HG02885 (cell line): ENCODE results near the gene STRN4.

Experiments
- ATAC-seq: cut with Tn5 transposase; IDR thresholded peaks from one replicate; pipeline ENCODE4 v1.9.1; 2021; ENCODE audit warnings: mild to moderate bottlenecking; ENCODE audit not compliant: unreplicated experiment, poor library complexity

Gene STRN4

GRCh38 chr19:46728208-46728607 is 18.0 kb downstream of the STRN4 start:
- no peak for ATAC-seq

- no peak for ATAC-seq
Observed at GRCh38 chr19:46727757-46728156, 18.5 kb downstream of the STRN4 start.

GRCh38 chr19:46726971-46727501 is 19.2 kb downstream of the STRN4 start:
- ATAC-seq, result no peak

GRCh38 chr19:46726551-46726950 is 19.7 kb downstream of the STRN4 start:
- no peak for ATAC-seq

GRCh38 chr19:46725859-46726393 is 20.3 kb downstream of the STRN4 start:
- no peak for ATAC-seq

GRCh38 chr19:46725036-46725820 is 21.0 kb downstream of the STRN4 start:
- no peak for ATAC-seq

- no peak for ATAC-seq
Observed at GRCh38 chr19:46724468-46724867, 21.8 kb downstream of the STRN4 start.

- no peak for ATAC-seq
Observed at GRCh38 chr19:46723471-46723870, 22.8 kb downstream of the STRN4 start.

- ATAC-seq, result no peak
Observed at GRCh38 chr19:46723023-46723461, 23.2 kb downstream of the STRN4 start.

GRCh38 chr19:46722421-46723022 is 23.7 kb downstream of the STRN4 start:
- no peak for ATAC-seq

GRCh38 chr19:46722004-46722380 is 24.3 kb downstream of the STRN4 start:
- ATAC-seq, result no peak

GRCh38 chr19:46721269-46722003 is 24.8 kb downstream of the STRN4 start:
- ATAC-seq, result no peak

GRCh38 chr19:46720503-46721239 is 25.6 kb downstream of the STRN4 start:
- no peak for ATAC-seq

GRCh38 chr19:46719629-46720502 is 26.4 kb downstream of the STRN4 start:
- ATAC-seq, result no peak

GRCh38 chr19:46718934-46719622 is 27.2 kb downstream of the STRN4 start:
- peak; percentile 29 for ATAC-seq

- peak; percentile 23 for ATAC-seq
Observed at GRCh38 chr19:46718157-46718933, 27.9 kb downstream of the STRN4 start.

- no peak for ATAC-seq
Observed at GRCh38 chr19:46717716-46718143, 28.5 kb downstream of the STRN4 start.
